ENCODE results near the gene AKAP6.

GRCh38 chr14:32648434-32648833 lies 319.3 kb downstream of the AKAP6 start:
- TF ChIP-seq, protein P1, sequence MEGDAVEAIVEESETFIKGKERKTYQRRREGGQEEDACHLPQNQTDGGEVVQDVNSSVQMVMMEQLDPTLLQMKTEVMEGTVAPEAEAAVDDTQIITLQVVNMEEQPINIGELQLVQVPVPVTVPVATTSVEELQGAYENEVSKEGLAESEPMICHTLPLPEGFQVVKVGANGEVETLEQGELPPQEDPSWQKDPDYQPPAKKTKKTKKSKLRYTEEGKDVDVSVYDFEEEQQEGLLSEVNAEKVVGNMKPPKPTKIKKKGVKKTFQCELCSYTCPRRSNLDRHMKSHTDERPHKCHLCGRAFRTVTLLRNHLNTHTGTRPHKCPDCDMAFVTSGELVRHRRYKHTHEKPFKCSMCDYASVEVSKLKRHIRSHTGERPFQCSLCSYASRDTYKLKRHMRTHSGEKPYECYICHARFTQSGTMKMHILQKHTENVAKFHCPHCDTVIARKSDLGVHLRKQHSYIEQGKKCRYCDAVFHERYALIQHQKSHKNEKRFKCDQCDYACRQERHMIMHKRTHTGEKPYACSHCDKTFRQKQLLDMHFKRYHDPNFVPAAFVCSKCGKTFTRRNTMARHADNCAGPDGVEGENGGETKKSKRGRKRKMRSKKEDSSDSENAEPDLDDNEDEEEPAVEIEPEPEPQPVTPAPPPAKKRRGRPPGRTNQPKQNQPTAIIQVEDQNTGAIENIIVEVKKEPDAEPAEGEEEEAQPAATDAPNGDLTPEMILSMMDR (IDR thresholded peaks at IDR 0.05; ENCODE audit: low read depth, low read length, poor library complexity, severe bottlenecking), result no peak
- TF ChIP-seq EZH2phosphoT487 (IDR thresholded peaks at IDR 0.05; ENCODE audit: borderline replicate concordance, low read length), result no peak
